Colon (tissue), 2 donors: ENCODE results near the gene NPAS4.
"Not testable (repeated sequence)": the region's sequence is repeated elsewhere in the genome, so short reads cannot be mapped to it uniquely, and the experiment has no call there.

ENCODE experiments used
- FAIRE-seq: peaks from 2 replicates; lab custom pipeline; 2012; peaks lifted over from hg19 to GRCh38; lab: Jason Lieb, UNC
- donor health status: control.
- donor health status: control.

NPAS4 gene

GRCh38 chr11:66457826-66458225 lies 37.0 kb downstream of the NPAS4 start:
- no peak for FAIRE-seq

- FAIRE-seq = no peak
Observed at GRCh38 chr11:66459138-66459778, 38.4 kb downstream of the NPAS4 start.

- FAIRE-seq = no peak
Observed at GRCh38 chr11:66462010-66462409, 41.2 kb downstream of the NPAS4 start.

GRCh38 chr11:66462911-66463310 lies 42.1 kb downstream of the NPAS4 start:
- no peak for FAIRE-seq

- not testable (repeated sequence) for FAIRE-seq
Observed at GRCh38 chr11:66464116-66464515, 43.3 kb downstream of the NPAS4 start.

GRCh38 chr11:66464916-66465315 lies 44.1 kb downstream of the NPAS4 start:
- no peak for FAIRE-seq

- no peak for FAIRE-seq
Observed at GRCh38 chr11:66465373-66466224, 44.8 kb downstream of the NPAS4 start.

- no peak for FAIRE-seq
Observed at GRCh38 chr11:66466225-66467033, 45.6 kb downstream of the NPAS4 start, which contains the start of gene PELI3. PELI3 (plus strand) TSS chr11:66466905; CDS start chr11:66468129, 1,224 bp downstream.

GRCh38 chr11:66467034-66467659 lies 46.3 kb downstream of the NPAS4 start:
- no peak for FAIRE-seq

- FAIRE-seq = no peak
Observed at GRCh38 chr11:66467756-66468155, 46.9 kb downstream of the NPAS4 start.

GRCh38 chr11:66468691-66469090 lies 47.9 kb downstream of the NPAS4 start:
- FAIRE-seq = no peak

GRCh38 chr11:66469441-66469840 lies 48.6 kb downstream of the NPAS4 start:
- no peak for FAIRE-seq

- FAIRE-seq = no peak
Observed at GRCh38 chr11:66470015-66470414, 49.2 kb downstream of the NPAS4 start.

GRCh38 chr11:66471142-66471541 lies 50.3 kb downstream of the NPAS4 start:
- FAIRE-seq = no peak

GRCh38 chr11:66472054-66472453 lies 51.2 kb downstream of the NPAS4 start:
- no peak for FAIRE-seq

GRCh38 chr11:66473167-66473566 lies 52.3 kb downstream of the NPAS4 start:
- no peak for FAIRE-seq

GRCh38 chr11:66473608-66474515 lies 53.0 kb downstream of the NPAS4 start:
- FAIRE-seq = no peak

GRCh38 chr11:66475349-66476172 lies 54.7 kb downstream of the NPAS4 start:
- FAIRE-seq = no peak
